H1 (cell line): ENCODE data around the gene TADA2B. TPM values are rescaled to one million over a fixed set of nuclear protein-coding genes. Genes with fewer than 3 reads are reported as not detected.

Experiments
- CHD7 ChIP-seq: fragments of 300-600 bp; sonication (generic); IDR thresholded peaks from 2 replicates; pipeline ENCODE4 v1.7.1; 2012; ENCODE audit warnings: low read length, moderate library complexity, mild to moderate bottlenecking, inconsistent platforms; ENCODE audit not compliant: insufficient replicate concordance
- E2F6 ChIP-seq: IDR thresholded peaks from 2 replicates; pipeline ENCODE4 v1.6.1; 2012; ENCODE audit warnings: inconsistent platforms
- FOSL1 ChIP-seq: IDR thresholded peaks from 2 replicates; pipeline ENCODE4 v1.6.1; 2011; ENCODE audit warnings: mild to moderate bottlenecking, low read depth, low read length, moderate library complexity; ENCODE audit not compliant: insufficient read depth
- POLR2A ChIP-seq, 2 experiments: IDR thresholded peaks; 1 replicate in 1 of 2; 2 replicates in 1 of 2; pipeline ENCODE4 v1.6.1; 2011; ENCODE audit warnings: low read depth in 2 of 2, low read length in 2 of 2, mild to moderate bottlenecking in 2 of 2; ENCODE audit errors: control extremely low read depth in 1 of 2
- RAD21 ChIP-seq, 2 experiments: IDR thresholded peaks in 1 of 2; conservative IDR thresholded peaks in 1 of 2; 2 replicates each; pipeline ENCODE4 v1.6.1; 2011; ENCODE audit warnings: low read depth in 2 of 2, low read length in 2 of 2, improper control_type of control experiment in 1 of 2, inconsistent platforms in 1 of 2, mild to moderate bottlenecking in 1 of 2, moderate library complexity in 1 of 2
- ZNF274 ChIP-seq: IDR thresholded peaks from 2 replicates; pipeline ENCODE4 v1.7.0; 2012; ENCODE audit warnings: low read length, borderline replicate concordance; ENCODE audit errors: extremely low read depth
- polyA plus RNA-seq, 7 experiments: library from polyadenylated mRNA; depleted of rRNA in 3 of 7; stranded (reverse) in 5 of 7; unstranded in 2 of 7; fragments of >200 nt in 5 of 7; fragments of 200-250 nt in 2 of 7; gene quantifications; 1 replicate in 5 of 7; 2 replicates in 1 of 7; 4 replicates in 1 of 7; pipeline versions ENCODE4 v1.2.1 to v1.2.3, GENCODE V29; 2011 to 2013; ENCODE audit warnings: missing spikeins in 2 of 7, mixed read lengths in 2 of 7
- total RNA-seq: library from RNA; stranded (reverse); fragmentation: NEBNext Ultra II Directional; extraction: Animal tissue kit (Norgen Biotek cat#: 25700); gene quantifications from 2 replicates; pipeline ENCODE4 v1.2.1, GENCODE V29; 2021

Gene TADA2B
- total and polyA plus RNA-seq, 2 of the 8 experiments (the other 6 are each of a cell fraction or from before 2014, with no cell fraction given), result 5.7 to 12.1 TPM

- TF ChIP-seq FOSL1 (no peak), E2F6 (no peak), CHD7 (no peak), RAD21 (IDR thresholded peaks at IDR 0.05 in 1 of 2, conservative IDR thresholded peaks at IDR 0.05 in 1 of 2; ENCODE audit: low read depth in 2 of 2, low read length in 2 of 2) (no peak), ZNF274 (no peak), POLR2A (IDR thresholded peaks at IDR 0.05; ENCODE audit: control extremely low read depth in 1 of 2, low read depth in 2 of 2, low read length in 2 of 2) (no peak; a peak in 1 of 3 replicates)
Measured at GRCh38 chr4:7068279-7068842, 25.2 kb downstream of the TADA2B start (continued).
